Body of pancreas (tissue), 4 donors: ENCODE results near the gene NOXO1.

Experiments used
- CTCF ChIP-seq, 7 experiments: fragments of 450-650 bp in 4 of 7; fragments of 200-600 bp in 3 of 7; sonication (generic) in 3 of 7; IDR thresholded peaks; one replicate each; pipeline ENCODE4 v1.5.1; 2016 to 2019; ENCODE audit warnings: antibody characterized with exemption in 7 of 7
- POLR2A ChIP-seq, 3 donors: fragments of 450-650 bp; IDR thresholded peaks; one replicate each; pipeline ENCODE4 v1.6.1; 2016; ENCODE audit warnings: antibody characterized with exemption in 3 of 3, mild to moderate bottlenecking in 2 of 3

- TF ChIP-seq CTCF (IDR thresholded peaks at IDR 0.05) (no peak), POLR2A (IDR thresholded peaks at IDR 0.05) (no peak)
Measured at GRCh38 chr16:1938316-1938715, 43.0 kb downstream of the NOXO1 start.
